GM18868 (cell line): ENCODE results near the gene SEC24B.
A peak's percentile ranks its signal among the peaks of the same experiment; 100 is the strongest.

Source experiments
- ATAC-seq: cut with Tn5 transposase; IDR thresholded peaks from one replicate; pipeline ENCODE4 v1.9.1; 2021; ENCODE audit warnings: mild to moderate bottlenecking, moderate library complexity; ENCODE audit not compliant: unreplicated experiment

SEC24B gene

GRCh38 chr4:109433205-109434006, at the start of gene SEC24B:
TSS of gene SEC24B (plus strand) at chr4:109433815. CDS start at chr4:109433870, 55 bp downstream.
- ATAC-seq: peak; percentile 90

- no peak for ATAC-seq
Measured at GRCh38 chr4:109383823-109384222, 49.8 kb upstream of the SEC24B start.

- no peak for ATAC-seq
Measured at GRCh38 chr4:109385260-109385659, 48.4 kb upstream of the SEC24B start.

GRCh38 chr4:109389369-109390114, 44.1 kb upstream of the SEC24B start:
- peak; percentile 72 for ATAC-seq

GRCh38 chr4:109390115-109390768, 43.4 kb upstream of the SEC24B start:
- ATAC-seq: peak; percentile 55

GRCh38 chr4:109395694-109396093, 37.9 kb upstream of the SEC24B start:
- ATAC-seq: no peak

- ATAC-seq: no peak
Measured at GRCh38 chr4:109398928-109399327, 34.7 kb upstream of the SEC24B start.

- ATAC-seq: peak; percentile 95
Measured at GRCh38 chr4:109406337-109406931, 27.2 kb upstream of the SEC24B start.

GRCh38 chr4:109407027-109407737, 26.4 kb upstream of the SEC24B start:
- ATAC-seq: no peak

GRCh38 chr4:109408711-109409110, 24.9 kb upstream of the SEC24B start:
- ATAC-seq: no peak

- no peak for ATAC-seq
Measured at GRCh38 chr4:109410226-109410625, 23.4 kb upstream of the SEC24B start.

GRCh38 chr4:109410776-109411175, 22.8 kb upstream of the SEC24B start:
- ATAC-seq: no peak

- no peak for ATAC-seq
Measured at GRCh38 chr4:109411964-109412363, 21.7 kb upstream of the SEC24B start.

- ATAC-seq: no peak
Measured at GRCh38 chr4:109412776-109413175, 20.8 kb upstream of the SEC24B start.

GRCh38 chr4:109414938-109415337, 18.7 kb upstream of the SEC24B start:
- ATAC-seq: no peak

GRCh38 chr4:109418588-109418987, 15.0 kb upstream of the SEC24B start:
- no peak for ATAC-seq

GRCh38 chr4:109419679-109420078, 13.9 kb upstream of the SEC24B start:
- no peak for ATAC-seq

- no peak for ATAC-seq
Measured at GRCh38 chr4:109424093-109424841, 9.3 kb upstream of the SEC24B start.

GRCh38 chr4:109425405-109425804, 8.2 kb upstream of the SEC24B start:
- ATAC-seq: no peak

GRCh38 chr4:109429545-109429944, 4.1 kb upstream of the SEC24B start:
- no peak for ATAC-seq
